GM12878 (cell line): ENCODE results near the gene PRF1. TPM values are rescaled to one million over a fixed set of nuclear protein-coding genes. Genes with fewer than 3 reads are reported as not detected.

Experiments
- ATAC-seq: fragments of 200-7000 bp; cut with Tn5 transposase; 3 replicates; pipeline ENCODE4 v1.9.1; 2020; ENCODE audit warnings: mild to moderate bottlenecking, moderate library complexity
- BruUV-seq: library from RNA; stranded (reverse); fragments of 400-500 nt; replicated peaks from 2 replicates; lab custom pipeline; 2021; lab: Mats Ljungman, UMichigan
- CTCF ChIA-PET: fragments of 300-600 bp; sonication (Branson Sonifier 250); formaldehyde crosslinking; extraction: SDS; loops from one replicate; lab custom pipeline; 2021; ENCODE audit warnings: inconsistent platforms; lab: Yijun Ruan, JAX
- POLR2A ChIA-PET: fragments of 350-600 bp; formaldehyde crosslinking; extraction: SDS; loops from one replicate; lab custom pipeline; 2021; ENCODE audit warnings: inconsistent platforms; lab: Charles Lee
- RAD21 ChIA-PET: fragments of 300-600 bp; sonication (Branson Sonifier 250); formaldehyde crosslinking; loops from one replicate; lab custom pipeline; 2023; ENCODE audit warnings: antibody characterized with exemption; ENCODE audit not compliant: unreplicated experiment; lab: Charles Lee
- SMC1A ChIA-PET: fragments of 300-600 bp; sonication (Branson Sonifier 250); formaldehyde crosslinking; loops from one replicate; lab custom pipeline; 2023; ENCODE audit not compliant: unreplicated experiment, uncharacterized antibody; lab: Charles Lee
- DNase-seq: peaks from one replicate; pipeline ENCODE4 v3.0.0-alpha.2; 2011; ENCODE audit warnings: low read depth, low spot score
- FAIRE-seq: peaks from 3 replicates; lab custom pipeline; 2011; peaks lifted over from hg19 to GRCh38; lab: Jason Lieb, UNC
- H2AFZ ChIP-seq: 2 replicates; pipeline ENCODE4 v1.6.0; 2011; ENCODE audit warnings: low read depth, low read length, control low read depth; ENCODE audit not compliant: control insufficient read depth
- H3K27ac ChIP-seq: 2 replicates; pipeline ENCODE4 v1.5.1; 2011; ENCODE audit warnings: control low read depth; ENCODE audit not compliant: control insufficient read depth, insufficient read depth
- H3K27me3 ChIP-seq, 2 experiments: replicated peaks in 1 of 2; 2 replicates each; pipeline versions ENCODE4 v1.6.0 to v1.6.1; 2011; ENCODE audit warnings: low read length in 1 of 2; ENCODE audit not compliant: control insufficient read depth in 2 of 2, insufficient read depth in 2 of 2
- H3K36me3 ChIP-seq, 2 experiments: 2 replicates each; pipeline ENCODE4 v1.5.1; 2011; ENCODE audit warnings: low read length in 1 of 2; ENCODE audit not compliant: control insufficient read depth in 2 of 2, insufficient read depth in 2 of 2
- H3K4me1 ChIP-seq: 2 replicates; pipeline ENCODE4 v1.6.1; 2011; ENCODE audit warnings: mild to moderate bottlenecking, low read length, moderate library complexity, mixed read lengths; ENCODE audit not compliant: control insufficient read depth, insufficient read depth
- H3K4me2 ChIP-seq: 2 replicates; pipeline ENCODE4 v1.6.0; 2011; ENCODE audit warnings: control low read depth; ENCODE audit not compliant: control insufficient read depth, insufficient read depth
- H3K4me3 ChIP-seq: fragments of 200-600 bp; sonication (generic); 2 replicates; pipeline ENCODE4 v1.5.1; 2016
- H3K79me2 ChIP-seq: 2 replicates; pipeline ENCODE4 v1.6.0; 2011; ENCODE audit warnings: low read length; ENCODE audit not compliant: control insufficient read depth, insufficient read depth
- H3K9ac ChIP-seq: 2 replicates; pipeline ENCODE4 v1.8.0; 2011; ENCODE audit warnings: low read length, control low read depth, mixed read lengths; ENCODE audit not compliant: control insufficient read depth, insufficient read depth
- H3K9me3 ChIP-seq: replicated peaks from 3 replicates; pipeline ENCODE4 v1.5.1; 2011; ENCODE audit warnings: mild to moderate bottlenecking, low read length; ENCODE audit not compliant: control insufficient read depth, insufficient read depth
- H4K20me1 ChIP-seq: 2 replicates; pipeline ENCODE4 v1.6.0; 2011; ENCODE audit not compliant: control insufficient read depth, insufficient read depth
- CBX3 ChIP-seq: fragments of 200-600 bp; sonication (generic); IDR thresholded peaks from 2 replicates; pipeline ENCODE4 v1.6.1; 2016; ENCODE audit warnings: low read depth, borderline replicate concordance
- PAX5 ChIP-seq: IDR thresholded peaks from 2 replicates; pipeline ENCODE4 v1.6.1; 2011; ENCODE audit warnings: low read depth, low read length, borderline replicate concordance
- SPI1 ChIP-seq: IDR thresholded peaks from 2 replicates; pipeline ENCODE4 v1.6.1; 2011; ENCODE audit warnings: low read depth, mild to moderate bottlenecking, low read length, moderate library complexity, borderline replicate concordance; ENCODE audit not compliant: insufficient read depth
- SRF ChIP-seq, 2 experiments: IDR thresholded peaks; 2 replicates each; pipeline ENCODE4 v1.6.1; 2011; ENCODE audit warnings: low read depth in 2 of 2, low read length in 2 of 2, mild to moderate bottlenecking in 1 of 2, moderate library complexity in 1 of 2
- WGBS: methylation state at CpG from one replicate; pipeline ENCODE4 v1.1.6; 2016; ENCODE audit warnings: low lambda C conversion rate; ENCODE audit not compliant: insufficient replicate concordance, insufficient coverage; ENCODE audit errors: missing lambda C conversion rate; 5-methylcytosine and 5-hydroxymethylcytosine counted together
- in situ Hi-C: fragments of 300-500 bp; cut with MboI; formaldehyde crosslinking; loops from 9 replicates; pipeline ENCODE4 v1.14.3; 2018; ENCODE audit warnings: mixed read lengths
- intact Hi-C: fragments of 100-400 bp; cut with micrococcal nuclease; formaldehyde crosslinking; loops from one replicate; pipeline ENCODE4 v1.14.2; 2022; ENCODE audit not compliant: unreplicated experiment
- polyA plus RNA-seq, 11 experiments: library from polyadenylated mRNA; depleted of rRNA in 4 of 11; unstranded in 6 of 11; stranded (reverse) in 5 of 11; fragments of >200 nt; fragmentation: Nextera tagmentation in 4 of 11; fragmentation: Illumina TruSeq in 1 of 11; extraction: Ambion mirVana in 4 of 11; extraction: Trizol in 1 of 11; gene quantifications; 1 replicate in 1 of 11; 2 replicates in 10 of 11; pipeline versions ENCODE4 v1.2.1 to v1.2.3, GENCODE V29; 2011 to 2016; ENCODE audit warnings: inconsistent platforms in 2 of 11, missing spikeins in 2 of 11, low read depth in 1 of 11
- total RNA-seq, 4 experiments: library from RNA; depleted of rRNA in 3 of 4; stranded (reverse); fragments of >200 nt in 3 of 4; fragmentation: Illumina TruSeq in 1 of 4; extraction: Trizol in 1 of 4; gene quantifications; 2 replicates each; pipeline versions ENCODE4 v1.2.1 to v1.2.3, GENCODE V29; 2013 to 2021
- TF ChIP-seq, protein P1 (sequence below): IDR thresholded peaks from 2 replicates; pipeline ENCODE4 v1.6.1; 2011; ENCODE audit warnings: mild to moderate bottlenecking, low read depth, low read length, moderate library complexity; ENCODE audit not compliant: insufficient replicate concordance
- TF ChIP-seq, protein P2 (sequence below): IDR thresholded peaks from 2 replicates; pipeline ENCODE4 v1.6.1; 2011; ENCODE audit warnings: low read depth, low read length, improper control_type of control experiment, borderline replicate concordance
- TF ChIP-seq, protein P3 (sequence below): IDR thresholded peaks from 2 replicates; pipeline ENCODE4 v1.6.1; 2012; ENCODE audit warnings: low read depth, low read length, improper control_type of control experiment

The PRF1 gene
- total and polyA plus RNA-seq, 10 of the 15 experiments (the other 5 are each of a cell fraction or from before 2014, with no cell fraction given) = 0.84 to 15.7 (median 1.3) TPM

DNA sequence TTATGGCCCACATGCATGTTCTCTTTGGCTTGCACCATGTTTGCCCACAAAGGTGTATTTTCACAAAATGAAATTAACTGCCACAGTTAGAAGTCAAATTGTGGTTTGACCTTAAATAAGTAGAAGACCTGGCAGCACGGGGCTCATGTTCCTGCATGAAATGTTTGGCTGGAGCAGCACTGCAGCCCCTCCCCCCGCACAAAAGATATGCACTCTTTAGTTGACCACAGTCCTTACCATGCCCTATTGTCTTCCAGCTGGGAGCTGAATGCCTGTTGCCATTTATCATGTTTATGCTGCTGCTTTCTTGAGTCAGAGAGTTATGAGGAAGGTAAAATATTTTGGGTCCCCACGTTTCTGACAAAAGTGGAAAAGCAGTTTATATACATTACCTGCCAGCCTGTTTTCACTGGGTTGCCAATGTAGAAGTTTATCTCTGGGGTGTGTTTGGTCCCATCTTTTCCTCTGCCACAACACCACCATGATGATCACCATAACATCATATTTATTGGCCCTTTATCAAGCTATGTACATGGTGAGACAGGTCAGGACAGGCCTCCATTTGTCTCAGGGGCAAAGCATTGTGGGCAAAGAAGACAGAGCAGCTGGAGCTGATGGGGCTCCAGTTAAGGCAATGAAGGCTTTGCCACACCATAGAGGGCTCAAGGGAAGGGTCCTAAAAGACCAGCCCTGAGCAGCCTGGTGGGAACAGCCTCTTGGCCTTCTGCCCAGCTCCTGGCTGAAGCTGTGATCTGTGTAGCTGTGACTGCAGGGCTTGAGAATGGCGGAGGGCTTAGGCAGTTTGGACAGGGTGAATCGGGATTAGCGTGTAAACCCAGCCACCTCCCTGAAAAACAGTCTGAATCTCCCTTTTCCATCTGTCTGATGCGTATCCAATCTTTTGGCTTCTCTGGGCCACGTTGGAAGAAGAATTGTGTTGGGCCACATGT, 5.4 kb downstream of the PRF1 start:
- in situ Hi-C loops (no loop called here), intact Hi-C loops (no loop called here)
- ChIA-PET SMC1A (interaction anchor here (1.4 kb wide), 1 partner anchor 9 kb away, joined by 6 read pairs; no protein-coding TSS in a partner anchor), CTCF (no interaction called here), RAD21 (interaction anchor here (0.7 to 0.8 kb wide), 3 partner anchors 11 to 33 kb away, joined by 3 to 4 read pairs (median 3); no protein-coding TSS in a partner anchor), POLR2A (interaction anchor here (0.6 kb wide), 2 partner anchors 9 to 145 kb away, joined by 3 to 5 read pairs; no protein-coding TSS in a partner anchor)
- Histone ChIP-seq H4K20me1 (no peaks in the 10 kb centered on the region), H3K4me3 (no peak overlapping the region), H3K36me3 (no peaks in the 10 kb centered on the region), H3K4me2 (no peak overlapping the region), H3K27ac (no peak overlapping the region), H3K9me3 (no peaks in the 10 kb centered on the region), H3K9ac (no peak overlapping the region), H3K4me1 (no peaks in the 10 kb centered on the region), H2AFZ (no peak overlapping the region), H3K79me2 (no peaks in the 10 kb centered on the region), H3K27me3 (no peaks in the 10 kb centered on the region)
- WGBS = 66% methylated on average over 8 of the region's 8 CpGs
- no TSS peak for BruUV-seq
- TF ChIP-seq CBX3 (no peak), SRF (IDR thresholded peaks at IDR 0.05; ENCODE audit: low read depth in 2 of 2, low read length in 2 of 2) (no peak), SPI1 (no peak), PAX5 (no peak)
- TF ChIP-seq, protein P1, sequence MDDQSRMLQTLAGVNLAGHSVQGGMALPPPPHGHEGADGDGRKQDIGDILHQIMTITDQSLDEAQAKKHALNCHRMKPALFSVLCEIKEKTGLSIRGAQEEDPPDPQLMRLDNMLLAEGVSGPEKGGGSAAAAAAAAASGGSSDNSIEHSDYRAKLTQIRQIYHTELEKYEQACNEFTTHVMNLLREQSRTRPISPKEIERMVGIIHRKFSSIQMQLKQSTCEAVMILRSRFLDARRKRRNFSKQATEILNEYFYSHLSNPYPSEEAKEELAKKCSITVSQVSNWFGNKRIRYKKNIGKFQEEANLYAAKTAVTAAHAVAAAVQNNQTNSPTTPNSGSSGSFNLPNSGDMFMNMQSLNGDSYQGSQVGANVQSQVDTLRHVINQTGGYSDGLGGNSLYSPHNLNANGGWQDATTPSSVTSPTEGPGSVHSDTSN = no peak
- TF ChIP-seq, protein P2, sequence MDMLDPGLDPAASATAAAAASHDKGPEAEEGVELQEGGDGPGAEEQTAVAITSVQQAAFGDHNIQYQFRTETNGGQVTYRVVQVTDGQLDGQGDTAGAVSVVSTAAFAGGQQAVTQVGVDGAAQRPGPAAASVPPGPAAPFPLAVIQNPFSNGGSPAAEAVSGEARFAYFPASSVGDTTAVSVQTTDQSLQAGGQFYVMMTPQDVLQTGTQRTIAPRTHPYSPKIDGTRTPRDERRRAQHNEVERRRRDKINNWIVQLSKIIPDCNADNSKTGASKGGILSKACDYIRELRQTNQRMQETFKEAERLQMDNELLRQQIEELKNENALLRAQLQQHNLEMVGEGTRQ = no peak
- TF ChIP-seq, protein P3, sequence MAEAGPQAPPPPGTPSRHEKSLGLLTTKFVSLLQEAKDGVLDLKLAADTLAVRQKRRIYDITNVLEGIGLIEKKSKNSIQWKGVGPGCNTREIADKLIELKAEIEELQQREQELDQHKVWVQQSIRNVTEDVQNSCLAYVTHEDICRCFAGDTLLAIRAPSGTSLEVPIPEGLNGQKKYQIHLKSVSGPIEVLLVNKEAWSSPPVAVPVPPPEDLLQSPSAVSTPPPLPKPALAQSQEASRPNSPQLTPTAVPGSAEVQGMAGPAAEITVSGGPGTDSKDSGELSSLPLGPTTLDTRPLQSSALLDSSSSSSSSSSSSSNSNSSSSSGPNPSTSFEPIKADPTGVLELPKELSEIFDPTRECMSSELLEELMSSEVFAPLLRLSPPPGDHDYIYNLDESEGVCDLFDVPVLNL = no peak
- no peak for ATAC-seq
- DNase-seq = no peak
- no peak for FAIRE-seq
